Measurements from ENCODE around the gene TMEM269.

Gene TMEM269

DNA sequence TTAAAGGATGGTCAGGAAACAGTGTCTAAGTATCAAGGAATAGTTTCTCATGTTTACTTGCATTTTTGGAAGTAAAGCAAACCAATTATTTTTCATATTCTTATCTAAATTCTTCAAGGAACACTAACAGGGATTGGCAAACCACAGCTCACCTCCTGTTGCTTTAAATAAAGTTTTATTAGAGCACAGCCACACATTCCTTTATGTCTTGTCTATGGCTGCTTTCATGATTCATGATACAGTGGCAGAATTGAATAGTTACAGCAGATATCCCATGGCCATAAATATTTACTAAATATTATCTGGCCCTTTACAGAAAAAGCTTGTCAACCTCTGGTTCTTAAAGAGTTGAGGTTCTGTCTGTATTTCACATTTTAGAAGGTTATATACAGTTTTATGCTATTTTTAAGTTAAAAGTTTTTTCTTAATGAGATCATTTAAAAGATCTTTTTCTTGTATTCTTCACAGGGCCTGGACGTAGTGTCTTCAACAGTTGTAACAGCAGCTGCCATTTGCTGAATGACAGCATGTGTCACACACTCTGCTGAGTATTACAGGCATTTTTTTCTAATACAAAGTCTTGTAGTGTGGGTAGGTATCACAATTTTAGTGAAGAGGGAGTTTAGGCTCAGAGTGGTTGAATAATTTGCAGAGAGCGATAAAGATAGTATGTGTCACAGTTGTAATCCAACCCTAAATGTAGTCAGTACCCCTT lies 64.2 kb downstream of the TMEM269 start:
- DNase-seq (ENCODE audit: low spot score), result no peak

DNA sequence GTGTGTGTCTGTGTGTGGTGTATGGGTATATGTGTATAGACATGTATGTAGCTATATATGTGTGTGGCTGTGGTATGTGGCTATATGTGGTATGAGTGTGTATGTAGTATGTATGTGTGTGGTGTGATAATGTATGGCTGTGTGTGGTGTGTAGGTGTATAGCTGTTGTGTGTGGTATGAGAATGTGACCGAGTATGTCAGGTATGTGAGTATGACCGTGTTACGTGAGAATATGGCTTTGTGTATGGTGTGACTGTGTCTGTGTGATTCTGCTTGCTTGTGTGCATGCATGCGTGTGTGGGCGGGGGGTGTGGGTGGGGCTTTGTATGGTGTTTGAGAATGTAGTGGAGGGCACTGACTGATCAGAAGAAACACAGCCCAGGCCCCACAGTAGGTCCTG lies 65.2 kb downstream of the TMEM269 start:
- DNase-seq (ENCODE audit: low spot score), result no peak
